ENCODE data around the gene BZW2. TPM values are rescaled to one million over a fixed set of nuclear protein-coding genes. Genes with fewer than 3 reads are reported as not detected.
A peak's percentile ranks its signal among the peaks of the same experiment; 100 is the strongest.
"Not testable (repeated sequence)": the region's sequence is repeated elsewhere in the genome, so short reads cannot be mapped to it uniquely, and the experiment has no call there.

Gene BZW2
- total RNA-seq, 1 donor from 2014 or later, result 28.0 TPM

- DNase-seq, result no peak
- Histone ChIP-seq H3K4me3 (no peak overlapping the region), H3K36me3 (no peaks in the 10 kb centered on the region), H3K27ac (no peak overlapping the region), H3K9me3 (no peaks in the 10 kb centered on the region), H3K4me1 (peaks cover 11% of the 10 kb centered on the region), H3K27me3 (no peaks in the 10 kb centered on the region)
- intact Hi-C loops (cut with DNase I), result no loop called here
- no peak for TF ChIP-seq CTCF (IDR thresholded peaks at IDR 0.05)
- no peak for ATAC-seq
These were observed 6.2 kb downstream of the BZW2 start for GRCh38 chr7:16652240-16652583.

- ATAC-seq, result peak; percentile 85
- Histone ChIP-seq H3K27ac (no peak overlapping the region), H3K9me3 (no peaks in the 10 kb centered on the region), H3K4me3 (no peak overlapping the region), H3K4me1 (peaks cover 6% of the 10 kb centered on the region), H3K27me3 (no peaks in the 10 kb centered on the region), H3K36me3 (no peaks in the 10 kb centered on the region)
- intact Hi-C loops (cut with DNase I), result no loop called here
- no peak for TF ChIP-seq CTCF (IDR thresholded peaks at IDR 0.05)
- no peak for DNase-seq
These were observed 6.9 kb downstream of the BZW2 start for GRCh38 chr7:16652888-16653287.

- H3K4me1 ChIP-seq, result peaks cover 12% of the 10 kb centered on the region
- intact Hi-C loops (cut with DNase I), result no loop called here
- no peaks in the 10 kb centered on the region for H3K27me3 ChIP-seq
- no peaks in the 10 kb centered on the region for H3K9me3 ChIP-seq
- no peak for TF ChIP-seq CTCF (IDR thresholded peaks at IDR 0.05)
- ATAC-seq (no peak), DNase-seq (no peak)
- no peaks in the 10 kb centered on the region for H3K36me3 ChIP-seq
- H3K4me3 ChIP-seq, result no peak overlapping the region
- H3K27ac ChIP-seq, result no peak overlapping the region
These were observed 9.4 kb downstream of the BZW2 start for GRCh38 chr7:16655394-16655793.

GRCh38 chr7:16656141-16656540 is 10.2 kb downstream of the BZW2 start:
- TF ChIP-seq CTCF (IDR thresholded peaks at IDR 0.05), result no peak
- intact Hi-C loops (cut with DNase I), result no loop called here
- Histone ChIP-seq H3K27ac (no peak overlapping the region), H3K4me1 (peaks cover 12% of the 10 kb centered on the region), H3K4me3 (no peak overlapping the region), H3K27me3 (no peaks in the 10 kb centered on the region), H3K9me3 (no peaks in the 10 kb centered on the region), H3K36me3 (no peaks in the 10 kb centered on the region)
- ATAC-seq, result no peak
- DNase-seq, result no peak

- DNase-seq (no peak), ATAC-seq (peak; percentile 60)
- Histone ChIP-seq H3K36me3 (no peaks in the 10 kb centered on the region), H3K9me3 (no peaks in the 10 kb centered on the region), H3K4me1 (peaks cover 12% of the 10 kb centered on the region), H3K4me3 (no peak overlapping the region), H3K27ac (no peak overlapping the region), H3K27me3 (no peaks in the 10 kb centered on the region)
- intact Hi-C loops (cut with DNase I), result no loop called here
- no peak for TF ChIP-seq CTCF (IDR thresholded peaks at IDR 0.05)
These were observed 11.8 kb downstream of the BZW2 start for GRCh38 chr7:16657656-16658279.

- H3K9me3 ChIP-seq; H3K27ac ChIP-seq; DNase-seq; H3K36me3 ChIP-seq; H3K4me3 ChIP-seq; H3K27me3 ChIP-seq; ATAC-seq; H3K4me1 ChIP-seq; intact Hi-C loops (cut with DNase I): not testable (repeated sequence)
These were observed 14.0 kb downstream of the BZW2 start for GRCh38 chr7:16659854-16660497.
